K562 (cell line): ENCODE measurements around the gene RELL1. TPM values are rescaled to one million over a fixed set of nuclear protein-coding genes. Genes with fewer than 3 reads are reported as not detected.
A peak's percentile ranks its signal among the peaks of the same experiment; 100 is the strongest.

Source experiments
- ATAC-seq: fragments of 200-7000 bp; cut with Tn5 transposase; 3 replicates; pipeline ENCODE4 v1.9.1; 2020; ENCODE audit warnings: moderate library complexity
- BruUV-seq: library from RNA; stranded (reverse); fragments of 400-500 nt; replicated peaks from 2 replicates; lab custom pipeline; 2021; lab: Mats Ljungman, UMichigan
- CTCF ChIA-PET: fragments of 300-600 bp; formaldehyde crosslinking; extraction: SDS; loops from one replicate; lab custom pipeline; 2021; ENCODE audit warnings: low intra/inter-chr PET ratio; lab: Yijun Ruan, JAX
- POLR2A ChIA-PET: fragments of 300-600, 350-650 bp; sonication (Branson Sonifier 250); formaldehyde crosslinking; extraction: SDS; loops from one replicate; lab custom pipeline; 2021; ENCODE audit warnings: antibody characterized with exemption, inconsistent platforms; lab: Yijun Ruan, JAX
- DNase-seq, 4 experiments: peaks; one replicate each; pipeline versions ENCODE4 v3.0.0 to v3.0.0-alpha.2; 2011 to 2018; ENCODE audit warnings: low spot score in 3 of 4, mixed read lengths in 3 of 4; ENCODE audit errors: extremely low read depth in 1 of 4
- FAIRE-seq: peaks from 2 replicates; lab custom pipeline; 2011; peaks lifted over from hg19 to GRCh38; lab: Jason Lieb, UNC
- H2AFZ ChIP-seq: 2 replicates; pipeline ENCODE4 v1.6.0; 2011; ENCODE audit warnings: low read depth, low read length, control low read depth, inconsistent platforms
- H3K27ac ChIP-seq: fragments of 200-600 bp; 3 replicates; pipeline ENCODE4 v1.8.0; 2011; ENCODE audit warnings: low read depth, mild to moderate bottlenecking, control low read depth, inconsistent platforms, low read length, moderate library complexity, mixed read lengths; ENCODE audit errors: extremely low read depth
- H3K27me3 ChIP-seq, 2 experiments: fragments of 300-600 bp in 1 of 2; 2 replicates in 1 of 2; 3 replicates in 1 of 2; pipeline versions ENCODE4 v1.6.0 to v1.8.0; 2011; ENCODE audit warnings: inconsistent platforms in 2 of 2, low read length in 2 of 2, mild to moderate bottlenecking in 1 of 2, mixed read lengths in 1 of 2, moderate library complexity in 1 of 2; ENCODE audit not compliant: control insufficient read depth in 2 of 2, insufficient read depth in 2 of 2
- H3K36me3 ChIP-seq: fragments of 300-600 bp; 3 replicates; pipeline ENCODE4 v1.8.0; 2011; ENCODE audit warnings: mild to moderate bottlenecking, low read length, inconsistent platforms; ENCODE audit not compliant: control insufficient read depth, insufficient read depth
- H3K4me1 ChIP-seq, 2 experiments: fragments of 200-600 bp in 1 of 2; replicated peaks in 1 of 2; 2 replicates in 1 of 2; 3 replicates in 1 of 2; pipeline versions ENCODE4 v1.5.1 to v1.8.0; 2011; ENCODE audit warnings: inconsistent platforms in 2 of 2, low read length in 2 of 2, mild to moderate bottlenecking in 1 of 2, mixed read lengths in 1 of 2, moderate library complexity in 1 of 2; ENCODE audit not compliant: control insufficient read depth in 2 of 2, insufficient read depth in 2 of 2
- H3K4me2 ChIP-seq: 2 replicates; pipeline ENCODE4 v1.6.1; 2011; ENCODE audit warnings: low read length, control low read depth, inconsistent platforms, mixed read lengths; ENCODE audit not compliant: insufficient read depth
- H3K4me3 ChIP-seq: fragments of 200-600 bp; sonication (generic), shearing (Covaris generic); 2 replicates; pipeline ENCODE4 v1.5.1; 2016; ENCODE audit warnings: control low read depth, inconsistent platforms
- H3K79me2 ChIP-seq: fragments of 200-600 bp; 3 replicates; pipeline ENCODE4 v1.8.0; 2011; ENCODE audit warnings: low read length, inconsistent platforms; ENCODE audit not compliant: control insufficient read depth, insufficient read depth
- H3K9ac ChIP-seq, 2 experiments: 2 replicates each; pipeline versions ENCODE4 v1.6.0 to v1.6.1; 2011; ENCODE audit warnings: low read depth in 2 of 2, low read length in 2 of 2, control low read depth in 1 of 2, inconsistent platforms in 1 of 2, mild to moderate bottlenecking in 1 of 2, mixed read lengths in 1 of 2; ENCODE audit not compliant: insufficient read depth in 1 of 2
- H3K9me1 ChIP-seq: one replicate; pipeline ENCODE4 v1.6.0; 2011; ENCODE audit warnings: inconsistent platforms, mild to moderate bottlenecking, low read length, moderate library complexity; ENCODE audit not compliant: control insufficient read depth, insufficient read depth
- H3K9me3 ChIP-seq: replicated peaks from 2 replicates; pipeline ENCODE4 v1.5.1; 2011; ENCODE audit warnings: low read depth, low read length, inconsistent platforms; ENCODE audit not compliant: control insufficient read depth, insufficient read depth
- H4K20me1 ChIP-seq: replicated peaks from 2 replicates; pipeline ENCODE4 v1.6.1; 2011; ENCODE audit warnings: low read length, inconsistent platforms, mixed read lengths; ENCODE audit not compliant: control insufficient read depth, insufficient read depth
- ARID2 ChIP-seq: fragments of 450-650 bp; IDR thresholded peaks from 2 replicates; pipeline ENCODE4 v1.6.1; 2017; ENCODE audit warnings: antibody characterized with exemption, mild to moderate bottlenecking
- ATF3 ChIP-seq, 2 experiments: fragments of 450-650 bp in 1 of 2; sonication (generic) in 1 of 2; formaldehyde crosslinking in 1 of 2; IDR thresholded peaks in 1 of 2; conservative IDR thresholded peaks in 1 of 2; 2 replicates each; pipeline versions ENCODE4 v1.6.1 to v1.8.1; 2016 to 2023; ENCODE audit warnings: mild to moderate bottlenecking in 2 of 2, moderate library complexity in 2 of 2, inconsistent platforms in 1 of 2, missing genetic modification reagents in 1 of 2
- CEBPG ChIP-seq, 3 experiments: fragments of 200-800 bp in 1 of 3; sonication (Bioruptor generic) in 1 of 3; sonication (generic) in 1 of 3; formaldehyde crosslinking in 1 of 3; IDR thresholded peaks in 2 of 3; conservative IDR thresholded peaks in 1 of 3; 2 replicates each; pipeline versions ENCODE4 v1.6.1 to v1.8.0; 2016 to 2022; ENCODE audit warnings: missing compliant biosample characterization in 2 of 3, missing genetic modification characterization in 2 of 3, mild to moderate bottlenecking in 1 of 3, missing genetic modification reagents in 1 of 3
- FOSL1 ChIP-seq: fragments of 200-800 bp; sonication (Bioruptor generic); conservative IDR thresholded peaks from 2 replicates; pipeline ENCODE4 v1.6.1; 2016; ENCODE audit warnings: missing genetic modification characterization, missing compliant biosample characterization
- FOXK1 ChIP-seq: sonication (generic); formaldehyde crosslinking; IDR thresholded peaks from 2 replicates; pipeline ENCODE4 v1.8.0; 2022; ENCODE audit warnings: missing genetic modification reagents, mild to moderate bottlenecking, borderline replicate concordance
- HNRNPH1 ChIP-seq: fragments of 200-400 bp; formaldehyde crosslinking; optimal IDR thresholded peaks from 2 replicates; pipeline ENCODE3; 2017; ENCODE audit warnings: low read depth, mild to moderate bottlenecking, low read length, moderate library complexity
- MECOM ChIP-seq: fragments of 250-450 bp; sonication (Bioruptor Pico); IDR thresholded peaks from 2 replicates; pipeline ENCODE4 v1.8.0; 2022; ENCODE audit warnings: inconsistent platforms
- NFIC ChIP-seq: fragments of 450-650 bp; IDR thresholded peaks from 2 replicates; pipeline ENCODE4 v1.6.1; 2017; ENCODE audit warnings: mild to moderate bottlenecking, inconsistent platforms
- NFIX ChIP-seq: fragments of 250-450 bp; sonication (Bioruptor Pico); IDR thresholded peaks from 2 replicates; pipeline ENCODE4 v1.4.0; 2020; ENCODE audit warnings: low read depth, mild to moderate bottlenecking, moderate library complexity
- PML ChIP-seq: IDR thresholded peaks from 2 replicates; pipeline ENCODE4 v1.6.1; 2012; ENCODE audit warnings: low read length, inconsistent platforms
- POLR2H ChIP-seq: IDR thresholded peaks from 2 replicates; pipeline ENCODE4 v1.6.1; 2016; ENCODE audit warnings: missing genetic modification characterization, low read depth, mild to moderate bottlenecking, control low read depth, missing compliant biosample characterization, moderate library complexity
- RBM25 ChIP-seq: fragments of 200-400 bp; formaldehyde crosslinking; IDR thresholded peaks from 2 replicates; pipeline ENCODE4 v1.6.1; 2018; ENCODE audit warnings: low read length, low read depth, moderate library complexity; ENCODE audit not compliant: severe bottlenecking
- THAP12 ChIP-seq: fragments of 250-450 bp; sonication (Bioruptor Pico); IDR thresholded peaks from 2 replicates; pipeline ENCODE4 v1.9.0; 2021; ENCODE audit warnings: mild to moderate bottlenecking, inconsistent platforms
- ZNF224 ChIP-seq: sonication (generic); formaldehyde crosslinking; IDR thresholded peaks from 2 replicates; pipeline ENCODE4 v1.8.0; 2022; ENCODE audit warnings: mild to moderate bottlenecking, missing genetic modification reagents
- WGBS: fragments of 100-300 bp; shearing (Covaris generic); methylation state at CpG from one replicate; pipeline ENCODE4 v1.1.6; 2016; ENCODE audit warnings: low coverage, mixed read lengths; ENCODE audit not compliant: insufficient coverage; ENCODE audit errors: missing lambda C conversion rate; 5-methylcytosine and 5-hydroxymethylcytosine counted together
- in situ Hi-C: fragments of 300-500 bp; cut with MboI; formaldehyde crosslinking; loops from 4 replicates; pipeline ENCODE4 v1.15.0; 2018; ENCODE audit warnings: inconsistent platforms, mixed read lengths
- intact Hi-C: fragments of 100-400 bp; cut with micrococcal nuclease; formaldehyde crosslinking; loops from 2 replicates; pipeline ENCODE4 v1.14.2; 2022
- polyA plus RNA-seq, 8 experiments: library from polyadenylated mRNA; depleted of rRNA in 4 of 8; stranded (reverse) in 5 of 8; unstranded in 3 of 8; fragments of >200 nt; fragmentation: Nextera tagmentation in 2 of 8; fragmentation: Illumina TruSeq in 1 of 8; extraction: Ambion mirVana in 2 of 8; extraction: Trizol in 1 of 8; gene quantifications; 2 replicates each; pipeline versions ENCODE4 v1.2.1 to v1.2.3, GENCODE V29; 2011 to 2014; ENCODE audit warnings: inconsistent platforms in 1 of 8, missing spikeins in 1 of 8
- total RNA-seq, 7 experiments: library from RNA; depleted of rRNA in 6 of 7; stranded (reverse); fragments of >200 nt in 6 of 7; fragmentation: Illumina TruSeq in 2 of 7; extraction: Trizol in 2 of 7; gene quantifications; 2 replicates each; pipeline versions ENCODE4 v1.2.1 to v1.2.3, GENCODE V29; 2011 to 2021; ENCODE audit warnings: low replicate concordance in 1 of 7

The RELL1 gene
- total and polyA plus RNA-seq, 9 of the 15 experiments (the other 6 are each of a cell fraction or from before 2014, with no cell fraction given): 0.06 to 3.5 (median 1.7) TPM; not detected in 1

- TF ChIP-seq HNRNPH1: no peak
- peak; percentile 64 for TF ChIP-seq NFIX
- no peak for TF ChIP-seq MECOM
- no peak for TF ChIP-seq ZNF224 (CRISPR knock-in tag)
- TF ChIP-seq FOXK1 (CRISPR knock-in tag): no peak
- no peak for TF ChIP-seq CEBPG (CRISPR knock-in tag; IDR thresholded peaks at IDR 0.05)
- TF ChIP-seq CEBPG (tag; conservative IDR thresholded peaks at IDR 0.05 in 1 of 2, IDR thresholded peaks at IDR 0.05 in 1 of 2): peak in 1 of 2 experiments; percentile 45; a peak in 1 of 4 replicates
- no peak for TF ChIP-seq POLR2H (tag)
- TF ChIP-seq THAP12: no peak
- peak; percentile 45; the same call in 1 of the 2 replicates for TF ChIP-seq FOSL1
- peak; percentile 12; the same call in 1 of the 2 replicates for TF ChIP-seq ATF3 (IDR thresholded peaks at IDR 0.05)
- no peak for TF ChIP-seq ATF3 (CRISPR knock-in tag; conservative IDR thresholded peaks at IDR 0.05)
- no peak for TF ChIP-seq PML
- TF ChIP-seq ARID2: no peak
- TF ChIP-seq NFIC: peak; percentile 86
- TF ChIP-seq RBM25: no peak
- in situ Hi-C loops: no loop called here
Observed at GRCh38 chr4:37715889-37716402, 29.8 kb upstream of the RELL1 start.

More at GRCh38 chr4:37715889-37716402, 29.8 kb upstream of the RELL1 start:
- no peak for FAIRE-seq
- Histone ChIP-seq H3K4me2 (no peak overlapping the region), H3K9me1 (no peaks in the 10 kb centered on the region), H4K20me1 (no peaks in the 10 kb centered on the region), H3K36me3 (no peaks in the 10 kb centered on the region), H3K27me3 (peaks cover 7 to 12% of the 10 kb centered on the region in 2 experiments; a peak in 3 of 5 replicates), H3K4me3 (no peak overlapping the region), H3K27ac (no peak overlapping the region), H3K4me1 (peaks cover 0 to 2% of the 10 kb centered on the region in 2 experiments; a peak in 1 of 5 replicates), H3K9ac (no peak overlapping the region), H3K9me3 (no peaks in the 10 kb centered on the region), H2AFZ (no peak overlapping the region), H3K79me2 (no peaks in the 10 kb centered on the region)
- POLR2A ChIA-PET: no interaction called here
- DNase-seq: no peak
- CTCF ChIA-PET: no interaction called here
- WGBS: 3% methylated on average over 4 of the region's 4 CpGs
- ATAC-seq: no peak
- intact Hi-C loops: no loop called here
- no TSS peak for BruUV-seq
